Muscle layer of duodenum (tissue), 2 donors: ENCODE results near the gene HECW1.

Source experiments
- H3K27ac ChIP-seq: one replicate; pipeline ENCODE4 v1.7.0; 2013; ENCODE audit warnings: mild to moderate bottlenecking, low read length
- H3K27me3 ChIP-seq: one replicate; pipeline ENCODE4 v1.7.0; 2013; ENCODE audit warnings: low read depth, mild to moderate bottlenecking, control low read depth, low read length
- H3K36me3 ChIP-seq, 2 donors: one replicate each; pipeline ENCODE4 v1.7.0; 2013; ENCODE audit warnings: low read length in 2 of 2, control low read depth in 1 of 2, mild to moderate bottlenecking in 1 of 2; ENCODE audit not compliant: insufficient read depth in 2 of 2, control insufficient read depth in 1 of 2
- H3K4me1 ChIP-seq, 2 donors: one replicate each; pipeline ENCODE4 v1.7.0; 2013; ENCODE audit warnings: low read length in 2 of 2, mild to moderate bottlenecking in 2 of 2, control low read depth in 1 of 2, moderate library complexity in 1 of 2; ENCODE audit not compliant: insufficient read depth in 2 of 2, control insufficient read depth in 1 of 2
- H3K4me3 ChIP-seq, 2 donors: one replicate each; pipeline ENCODE4 v1.7.0; 2013; ENCODE audit warnings: low read length in 2 of 2, low read depth in 1 of 2, mild to moderate bottlenecking in 1 of 2
- H3K9me3 ChIP-seq, 2 donors: one replicate each; pipeline ENCODE4 v1.7.0; 2013; ENCODE audit warnings: low read length in 2 of 2, control low read depth in 1 of 2, mild to moderate bottlenecking in 1 of 2; ENCODE audit not compliant: control insufficient read depth in 1 of 2
- donor health status: healthy.

Gene HECW1

GRCh38 chr7:43313628-43314378 lies 201.4 kb downstream of the HECW1 start:
- no peak overlapping the region for H3K4me3 ChIP-seq
- no peaks in the 10 kb centered on the region for H3K4me1 ChIP-seq
- no peaks in the 10 kb centered on the region for H3K9me3 ChIP-seq
- no peak overlapping the region for H3K27ac ChIP-seq
- no peaks in the 10 kb centered on the region for H3K27me3 ChIP-seq
- no peaks in the 10 kb centered on the region for H3K36me3 ChIP-seq

DNA sequence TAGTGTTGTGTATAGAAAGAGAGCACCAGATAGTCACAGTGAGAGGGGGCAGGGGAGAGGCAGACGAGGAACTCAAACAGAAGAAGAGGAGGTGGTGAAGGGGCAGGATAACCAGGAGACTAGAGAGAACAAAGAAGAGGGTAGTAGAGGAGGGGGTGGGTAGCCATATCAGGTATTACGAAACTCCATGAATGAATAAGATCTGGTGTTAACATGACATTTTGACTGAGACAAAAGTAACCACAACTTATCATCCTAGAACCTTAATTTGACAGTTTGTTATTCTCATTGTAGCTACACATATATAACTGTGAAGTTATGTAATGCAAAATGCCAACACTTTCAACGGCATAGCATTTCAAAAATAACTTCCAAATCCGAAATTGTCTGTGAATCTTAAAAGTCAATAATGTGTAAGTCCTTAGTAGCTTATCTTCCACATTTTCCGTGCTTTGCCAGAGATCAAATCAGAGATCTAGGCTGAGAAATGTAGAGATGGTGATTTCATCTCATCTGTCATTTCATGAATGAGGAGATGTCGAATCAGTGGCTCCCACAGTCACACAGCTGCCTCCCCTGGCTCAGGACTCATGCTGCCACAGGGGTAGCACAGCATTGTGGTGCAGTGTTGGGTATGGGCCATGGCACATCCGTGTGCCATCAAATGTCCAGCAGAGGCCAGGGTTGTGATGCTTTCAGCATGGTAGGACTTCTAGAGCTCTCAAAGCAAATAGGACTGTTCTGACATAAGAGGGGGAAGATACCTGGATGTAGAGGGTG lies 202.1 kb downstream of the HECW1 start:
- Histone ChIP-seq H3K4me1 (no peaks in the 10 kb centered on the region), H3K4me3 (no peak overlapping the region), H3K9me3 (no peaks in the 10 kb centered on the region), H3K36me3 (no peaks in the 10 kb centered on the region), H3K27me3 (no peaks in the 10 kb centered on the region), H3K27ac (no peak overlapping the region)

- no peaks in the 10 kb centered on the region for H3K4me1 ChIP-seq
- no peak overlapping the region for H3K4me3 ChIP-seq
- H3K27ac ChIP-seq = no peak overlapping the region
- H3K36me3 ChIP-seq = no peaks in the 10 kb centered on the region
- H3K9me3 ChIP-seq = no peaks in the 10 kb centered on the region
- H3K27me3 ChIP-seq = no peaks in the 10 kb centered on the region
Observed at GRCh38 chr7:43317075-43317474, 204.6 kb downstream of the HECW1 start.

GRCh38 chr7:43318188-43318770 lies 205.8 kb downstream of the HECW1 start:
- H3K4me1 ChIP-seq = no peaks in the 10 kb centered on the region
- no peaks in the 10 kb centered on the region for H3K9me3 ChIP-seq
- no peak overlapping the region for H3K27ac ChIP-seq
- H3K27me3 ChIP-seq = no peaks in the 10 kb centered on the region
- no peak overlapping the region for H3K4me3 ChIP-seq
- no peaks in the 10 kb centered on the region for H3K36me3 ChIP-seq

DNA sequence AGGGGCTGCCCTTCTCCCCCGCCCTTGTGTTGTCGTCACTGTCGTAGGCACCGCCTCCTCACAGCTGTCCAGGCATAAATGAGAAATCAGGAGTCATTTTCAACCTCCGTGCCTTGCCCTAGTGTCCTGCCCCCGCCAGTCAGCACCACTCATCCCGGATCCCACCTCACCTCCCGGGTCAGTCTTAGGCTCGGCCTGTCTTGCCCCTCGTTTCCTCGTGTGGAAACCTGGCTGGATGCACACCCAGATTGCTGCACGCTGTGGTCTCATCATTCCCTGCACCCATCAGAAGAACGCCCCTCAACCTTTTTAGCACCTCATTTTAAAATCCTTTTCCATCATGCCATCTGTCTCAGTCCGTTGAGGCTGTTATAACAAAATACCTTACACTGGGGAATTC lies 213.1 kb downstream of the HECW1 start:
- H3K27me3 ChIP-seq = no peaks in the 10 kb centered on the region
- H3K9me3 ChIP-seq = no peaks in the 10 kb centered on the region
- no peaks in the 10 kb centered on the region for H3K4me1 ChIP-seq
- H3K4me3 ChIP-seq = no peak overlapping the region
- no peak overlapping the region for H3K27ac ChIP-seq
- no peaks in the 10 kb centered on the region for H3K36me3 ChIP-seq

DNA sequence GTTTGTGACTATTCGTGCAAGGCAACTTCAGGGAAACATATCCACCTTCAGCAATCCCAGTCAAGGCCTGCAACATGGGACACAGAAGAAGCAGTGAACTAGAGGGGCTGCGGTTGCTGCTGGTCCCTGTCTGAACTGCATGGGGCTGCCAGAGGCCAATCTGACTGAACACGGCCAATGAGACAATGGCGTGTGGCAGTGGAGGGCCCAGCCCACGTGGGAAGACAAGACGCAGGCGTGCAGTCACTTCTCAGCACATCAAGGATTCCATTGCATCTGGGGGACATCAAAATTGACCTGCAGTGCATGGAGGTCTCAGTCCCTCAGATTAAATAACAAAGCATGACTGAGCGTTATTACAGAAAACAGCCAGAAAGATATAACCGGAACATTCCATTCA lies 215.9 kb downstream of the HECW1 start:
- H3K9me3 ChIP-seq = no peaks in the 10 kb centered on the region
- H3K36me3 ChIP-seq = no peaks in the 10 kb centered on the region
- H3K4me1 ChIP-seq = no peaks in the 10 kb centered on the region
- no peak overlapping the region for H3K4me3 ChIP-seq
- no peak overlapping the region for H3K27ac ChIP-seq
- H3K27me3 ChIP-seq = no peaks in the 10 kb centered on the region

DNA sequence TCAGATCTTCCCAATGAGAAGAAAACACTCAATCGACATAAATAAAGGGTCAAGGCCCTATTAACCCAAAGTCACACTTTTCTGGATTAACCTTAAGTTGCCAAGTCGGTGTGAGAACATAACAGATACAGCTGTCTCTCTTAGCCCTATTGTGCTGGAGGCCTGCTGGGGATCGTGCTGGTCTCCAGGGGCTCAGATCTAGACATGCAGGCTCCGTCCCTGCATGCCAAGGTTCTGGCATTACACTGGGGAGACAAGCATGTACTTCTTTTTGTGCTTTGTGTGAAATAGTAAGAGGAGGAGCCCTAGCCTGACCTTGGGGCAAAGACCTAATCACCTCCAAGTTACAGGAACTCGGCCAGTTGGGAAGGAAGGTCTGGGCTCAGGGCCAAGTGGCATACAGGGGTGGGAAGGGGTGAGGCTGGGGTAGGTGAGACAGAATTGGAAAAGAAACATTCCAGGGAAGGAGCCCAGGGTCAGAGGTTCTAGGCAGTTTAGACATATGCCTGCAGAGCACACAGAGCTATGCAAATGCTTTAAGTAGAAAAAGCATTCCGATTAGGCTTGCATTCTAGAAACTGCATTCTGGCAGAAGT lies 216.4 kb downstream of the HECW1 start:
- Histone ChIP-seq H3K27ac (no peak overlapping the region), H3K4me3 (no peak overlapping the region), H3K4me1 (no peaks in the 10 kb centered on the region), H3K27me3 (no peaks in the 10 kb centered on the region), H3K36me3 (no peaks in the 10 kb centered on the region), H3K9me3 (no peaks in the 10 kb centered on the region)

- Histone ChIP-seq H3K36me3 (no peaks in the 10 kb centered on the region), H3K9me3 (no peaks in the 10 kb centered on the region), H3K4me1 (no peaks in the 10 kb centered on the region), H3K27me3 (no peaks in the 10 kb centered on the region), H3K4me3 (no peak overlapping the region), H3K27ac (no peak overlapping the region)
Observed at GRCh38 chr7:43332193-43332796, 219.8 kb downstream of the HECW1 start.

- no peak overlapping the region for H3K4me3 ChIP-seq
- H3K27me3 ChIP-seq = no peaks in the 10 kb centered on the region
- H3K4me1 ChIP-seq = no peaks in the 10 kb centered on the region
- no peaks in the 10 kb centered on the region for H3K9me3 ChIP-seq
- H3K27ac ChIP-seq = no peak overlapping the region
- no peaks in the 10 kb centered on the region for H3K36me3 ChIP-seq
Observed at GRCh38 chr7:43337191-43337590, 224.7 kb downstream of the HECW1 start.

DNA sequence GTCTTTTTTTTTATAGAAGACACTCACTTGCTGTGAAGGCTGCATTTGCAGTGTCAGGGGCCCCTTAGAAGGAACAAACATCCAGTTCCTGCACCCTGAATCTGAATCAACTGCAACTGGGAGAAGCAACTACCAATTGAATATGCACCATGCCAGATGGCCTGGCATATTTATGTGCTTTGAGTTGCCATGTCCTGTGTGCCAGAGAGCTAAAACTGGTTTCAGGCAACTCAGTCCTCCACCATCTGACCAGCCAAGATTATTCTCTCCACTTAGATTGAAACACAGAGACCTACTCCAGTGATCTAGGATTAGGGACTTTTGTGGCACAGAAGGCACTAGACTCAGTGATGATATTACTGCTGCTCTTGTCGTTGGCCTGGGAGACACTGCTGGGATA lies 225.4 kb downstream of the HECW1 start:
- H3K4me3 ChIP-seq = no peak overlapping the region
- H3K27ac ChIP-seq = no peak overlapping the region
- no peaks in the 10 kb centered on the region for H3K27me3 ChIP-seq
- no peaks in the 10 kb centered on the region for H3K9me3 ChIP-seq
- no peaks in the 10 kb centered on the region for H3K36me3 ChIP-seq
- H3K4me1 ChIP-seq = no peaks in the 10 kb centered on the region

GRCh38 chr7:43341132-43341531 lies 228.7 kb downstream of the HECW1 start:
- Histone ChIP-seq H3K4me3 (no peak overlapping the region), H3K27ac (no peak overlapping the region), H3K36me3 (no peaks in the 10 kb centered on the region), H3K27me3 (no peaks in the 10 kb centered on the region), H3K4me1 (no peaks in the 10 kb centered on the region), H3K9me3 (peaks cover 0 to 2% of the 10 kb centered on the region in 2 donors)
